GM13976 (cell line): ENCODE measurements around the gene WDR90.

ENCODE experiments used
- DNase-seq: peaks from one replicate; pipeline ENCODE4 v3.0.0; 2012; ENCODE audit warnings: low spot score
- CTCF ChIP-seq: IDR thresholded peaks from 2 replicates; pipeline ENCODE4 v1.5.1; 2012; ENCODE audit warnings: borderline replicate concordance, mild to moderate bottlenecking; ENCODE audit not compliant: insufficient read depth; ENCODE audit errors: extremely low read depth, missing control alignments, control extremely low read depth
- in situ Hi-C: fragments of 300-500 bp; cut with MboI; formaldehyde crosslinking; loops from one replicate; pipeline ENCODE4 v1.12.0; 2022; ENCODE audit warnings: low sequenced_read_pairs, mixed read lengths, inconsistent platforms; ENCODE audit not compliant: unreplicated experiment

WDR90 gene

GRCh38 chr16:630249-630814 lies 18.8 kb upstream of the WDR90 start:
- no peak for TF ChIP-seq CTCF
- no peak for DNase-seq
- in situ Hi-C loops: no loop called here

- no peak for TF ChIP-seq CTCF
- in situ Hi-C loops: no loop called here
- DNase-seq: no peak
Observed at GRCh38 chr16:630815-631405, 18.3 kb upstream of the WDR90 start, which contains the start of gene WFIKKN1. WFIKKN1 (plus strand) TSS chr16:630985; CDS start chr16:631254, 269 bp downstream.

- in situ Hi-C loops: no loop called here
- no peak for TF ChIP-seq CTCF
- no peak for DNase-seq
Observed at GRCh38 chr16:631808-632358, 17.3 kb upstream of the WDR90 start.

- no peak for TF ChIP-seq CTCF
- in situ Hi-C loops: no loop called here
Observed at GRCh38 chr16:632486-633335, 16.5 kb upstream of the WDR90 start.

GRCh38 chr16:633336-634050 lies 15.7 kb upstream of the WDR90 start:
- DNase-seq: no peak
- TF ChIP-seq CTCF: no peak
- in situ Hi-C loops: no loop called here

More at GRCh38 chr16:632486-633335, 16.5 kb upstream of the WDR90 start:
- no peak for DNase-seq
